Common myeloid progenitor, CD34-positive (primary cell): Measurements from ENCODE around the gene SLC26A1.

Experiments used
- CTCF ChIA-PET: fragments of 350-600 bp; sonication (Branson Sonifier 250); formaldehyde crosslinking; loops from one replicate; lab custom pipeline; 2021; ENCODE audit warnings: antibody characterized with exemption; lab: Charles Lee
- POLR2A ChIA-PET: fragments of 350-600 bp; sonication (Branson Sonifier 250); formaldehyde crosslinking; loops from one replicate; lab custom pipeline; 2021; ENCODE audit warnings: antibody characterized with exemption; lab: Charles Lee
- DNase-seq, 3 donors: peaks; one replicate each; pipeline versions ENCODE4 v3.0.0 to v3.0.0-alpha.2; 2013
- H3K27ac ChIP-seq, 2 experiments: 1 replicate in 1 of 2; 2 replicates in 1 of 2; pipeline ENCODE4 v1.7.0; 2013; ENCODE audit warnings: inconsistent platforms in 2 of 2, low read length in 2 of 2, mild to moderate bottlenecking in 2 of 2, low read depth in 1 of 2, moderate library complexity in 1 of 2; ENCODE audit not compliant: severe bottlenecking in 2 of 2, insufficient read depth in 1 of 2, poor library complexity in 1 of 2
- H3K27me3 ChIP-seq, 5 experiments: replicated peaks in 2 of 5; 1 replicate in 3 of 5; 2 replicates in 2 of 5; pipeline versions ENCODE4 v1.6.1 to v1.7.0; 2013; ENCODE audit warnings: low read length in 4 of 5, mild to moderate bottlenecking in 2 of 5, moderate library complexity in 2 of 5, inconsistent platforms in 1 of 5; ENCODE audit not compliant: insufficient read depth in 5 of 5, control insufficient read depth in 4 of 5
- H3K36me3 ChIP-seq, 4 experiments: 1 replicate in 2 of 4; 2 replicates in 2 of 4; pipeline versions ENCODE4 v1.6.1 to v1.7.0; 2013; ENCODE audit warnings: low read length in 3 of 4, control low read depth in 1 of 4, mild to moderate bottlenecking in 1 of 4; ENCODE audit not compliant: control insufficient read depth in 4 of 4, insufficient read depth in 4 of 4
- H3K4me1 ChIP-seq, 4 experiments: 1 replicate in 3 of 4; 2 replicates in 1 of 4; pipeline versions ENCODE4 v1.6.1 to v1.7.1; 2013; ENCODE audit warnings: low read length in 3 of 4, mild to moderate bottlenecking in 3 of 4, control low read depth in 1 of 4, inconsistent platforms in 1 of 4, moderate library complexity in 1 of 4; ENCODE audit not compliant: control insufficient read depth in 4 of 4, insufficient read depth in 4 of 4; ENCODE audit errors: control extremely low read depth in 1 of 4
- H3K4me3 ChIP-seq, 7 experiments: 1 replicate in 4 of 7; 2 replicates in 3 of 7; pipeline versions ENCODE4 v1.5.1 to v1.7.0; 2013; ENCODE audit warnings: mild to moderate bottlenecking in 7 of 7, low read length in 6 of 7, moderate library complexity in 6 of 7, inconsistent platforms in 2 of 7, low read depth in 2 of 7, control low read depth in 1 of 7; ENCODE audit not compliant: insufficient read depth in 4 of 7, control insufficient read depth in 1 of 7; ENCODE audit errors: extremely low read depth in 1 of 7
- H3K9me3 ChIP-seq, 5 experiments: 1 replicate in 4 of 5; 2 replicates in 1 of 5; pipeline versions ENCODE4 v1.6.1 to v1.7.1; 2013; ENCODE audit warnings: low read length in 4 of 5, mild to moderate bottlenecking in 2 of 5, inconsistent platforms in 1 of 5, low read depth in 1 of 5, moderate library complexity in 1 of 5; ENCODE audit not compliant: control insufficient read depth in 4 of 5, insufficient read depth in 2 of 5; ENCODE audit errors: control extremely low read depth in 1 of 5
- WGBS: methylation state at CpG from one replicate; pipeline ENCODE4 v1.1.5; 2013; ENCODE audit not compliant: insufficient coverage; 5-methylcytosine and 5-hydroxymethylcytosine counted together

Gene SLC26A1

DNA sequence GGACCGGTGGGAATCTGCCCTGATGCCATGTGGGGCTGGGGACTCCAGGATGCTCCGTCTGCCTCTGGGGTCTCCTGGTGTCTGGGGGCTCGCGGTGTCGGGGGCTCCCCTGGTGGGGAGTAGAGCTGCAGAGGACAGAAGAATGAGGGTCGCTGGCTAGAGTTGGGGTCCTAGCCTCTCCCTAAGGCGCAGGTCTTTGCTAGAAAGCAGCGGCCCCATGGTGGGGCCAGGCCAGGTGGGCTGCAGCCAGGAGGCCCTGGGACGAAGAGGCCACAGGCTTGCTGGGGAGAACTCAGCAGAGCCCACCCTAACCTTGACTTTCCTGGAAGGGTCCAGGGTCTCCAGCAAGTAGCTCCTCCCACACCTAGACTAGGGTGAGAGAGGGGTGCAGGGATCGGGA, 39.7 kb upstream of the SLC26A1 start:
- no peak for DNase-seq
- no peak overlapping the region for H3K27ac ChIP-seq
- H3K4me1 ChIP-seq: no peaks in the 10 kb centered on the region
- H3K9me3 ChIP-seq: no peaks in the 10 kb centered on the region
- CTCF ChIA-PET: interaction anchor here (0.6 to 1.2 kb wide), 2 partner anchors 19 to 22 kb away, joined by 3 to 4 read pairs; no protein-coding TSS in a partner anchor
- POLR2A ChIA-PET: no interaction called here
- no peaks in the 10 kb centered on the region for H3K36me3 ChIP-seq
- no peak overlapping the region for H3K4me3 ChIP-seq
- peaks cover 0 to 29% (median 0%) of the 10 kb centered on the region in 5 experiments for H3K27me3 ChIP-seq
- 91% methylated on average over 9 of the region's 10 CpGs for WGBS

DNA sequence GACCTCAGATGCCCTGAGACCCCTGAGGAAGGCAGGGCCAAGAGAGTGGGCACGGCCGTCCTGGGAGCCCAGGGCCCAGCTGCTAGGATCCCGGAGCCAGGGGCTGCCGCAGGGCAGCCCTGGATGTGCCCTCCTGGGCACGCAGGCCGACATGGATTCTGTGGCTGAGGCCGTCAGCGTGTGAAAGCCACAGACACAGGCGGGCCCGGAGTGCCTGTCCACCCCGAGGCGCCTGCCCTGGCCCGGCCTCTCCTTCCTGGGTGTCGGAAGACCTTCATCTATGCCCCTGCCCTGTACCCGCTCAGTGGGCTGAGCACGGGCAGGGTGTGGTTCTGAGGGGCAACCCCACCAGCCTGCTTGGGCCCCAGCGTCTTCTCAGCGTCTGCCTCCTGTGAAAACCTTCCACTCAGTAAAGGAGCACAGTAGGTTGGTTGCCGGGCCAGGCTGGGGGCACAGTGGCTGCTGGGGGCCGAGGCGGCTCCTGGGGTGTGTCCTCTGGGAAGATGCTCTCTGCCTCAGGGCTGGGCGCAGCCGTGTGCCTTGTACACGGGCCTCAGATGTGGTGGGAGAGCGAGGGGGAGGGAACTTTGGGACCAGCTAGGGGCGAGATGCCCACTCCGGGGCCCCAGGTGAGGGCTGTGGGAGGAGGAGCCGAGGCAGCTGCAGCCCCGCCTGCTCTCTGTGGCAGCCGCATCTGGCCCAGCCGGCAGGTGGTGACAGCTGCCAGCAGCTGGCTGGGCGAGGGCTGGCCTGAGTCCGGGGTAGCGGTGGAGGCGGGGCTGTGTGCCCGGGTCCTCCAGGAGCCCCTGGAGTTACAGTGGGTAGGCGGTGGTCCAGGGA, 39.0 kb upstream of the SLC26A1 start:
- CTCF ChIA-PET: interaction anchor here (0.6 to 1.2 kb wide), 2 partner anchors 20 to 23 kb away, joined by 3 to 4 read pairs; no protein-coding TSS in a partner anchor
- WGBS: 69% methylated on average over 33 of the region's 37 CpGs
- peaks cover 0 to 29% (median 0%) of the 10 kb centered on the region in 5 experiments for H3K27me3 ChIP-seq

DNA sequence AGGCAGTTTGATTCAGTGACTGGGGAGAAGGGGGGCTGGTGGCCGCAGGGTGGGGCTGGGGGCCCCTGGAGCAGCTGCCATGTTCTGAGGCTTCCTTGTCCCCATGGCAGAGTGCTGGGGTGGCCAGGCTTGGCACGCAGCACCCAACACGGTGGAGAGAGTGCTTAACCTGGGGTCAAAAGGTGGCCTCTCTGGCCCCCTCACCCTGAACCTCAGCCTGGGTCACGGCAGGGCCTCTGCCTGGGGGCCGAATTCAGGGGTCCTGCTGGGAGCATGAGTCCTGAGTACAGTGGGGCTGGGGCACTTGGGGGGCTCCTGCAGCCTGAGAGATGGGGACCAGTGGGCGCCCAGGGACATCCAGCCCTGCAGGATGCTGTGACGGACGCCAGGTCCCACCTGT, 38.1 kb upstream of the SLC26A1 start:
- POLR2A ChIA-PET: no interaction called here
- no peak for DNase-seq
- H3K36me3 ChIP-seq: no peaks in the 10 kb centered on the region
- no peaks in the 10 kb centered on the region for H3K9me3 ChIP-seq
- no peak overlapping the region for H3K27ac ChIP-seq
- H3K27me3 ChIP-seq: peaks cover 0 to 29% (median 0%) of the 10 kb centered on the region in 5 experiments
- CTCF ChIA-PET: no interaction called here
- no peak overlapping the region for H3K4me3 ChIP-seq
- WGBS: 94% methylated on average over 8 of the region's 8 CpGs
- peaks cover 0 to under 1% (median 0%) of the 10 kb centered on the region in 4 experiments for H3K4me1 ChIP-seq

More for the DNA sequence above, 39.0 kb upstream of the SLC26A1 start:
- H3K4me3 ChIP-seq: no peak overlapping the region
- DNase-seq: peak in 1 of 3 donors; percentile 15
- H3K9me3 ChIP-seq: no peaks in the 10 kb centered on the region
- POLR2A ChIA-PET: no interaction called here
- H3K36me3 ChIP-seq: no peaks in the 10 kb centered on the region
- H3K27ac ChIP-seq: no peak overlapping the region
- no peaks in the 10 kb centered on the region for H3K4me1 ChIP-seq

DNA sequence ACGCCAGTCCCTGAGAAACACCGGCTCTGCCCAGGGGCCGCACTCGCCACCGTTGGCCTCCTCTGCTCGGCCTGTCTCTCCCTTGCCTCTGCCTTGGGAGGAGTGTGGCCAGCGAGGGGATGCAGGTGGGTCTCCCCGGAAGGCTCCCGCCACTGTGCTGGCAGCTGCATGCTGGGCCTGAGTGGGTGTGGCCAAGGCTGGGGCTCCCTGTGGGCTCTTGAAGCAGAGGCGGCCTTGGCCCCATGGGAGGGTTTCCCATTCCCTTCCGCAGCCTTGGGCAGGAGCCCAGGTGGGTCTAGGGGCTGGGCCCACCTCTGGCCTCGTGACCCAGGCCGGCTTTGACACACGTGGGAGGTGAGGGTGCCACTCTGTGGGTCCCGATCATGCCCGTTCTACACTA, 37.4 kb upstream of the SLC26A1 start:
- Histone ChIP-seq H3K27me3 (peaks cover 0 to 29% (median 0%) of the 10 kb centered on the region in 5 experiments), H3K9me3 (no peaks in the 10 kb centered on the region), H3K36me3 (peaks cover 0 to 6% (median 3%) of the 10 kb centered on the region in 4 experiments), H3K4me1 (peaks cover 0 to 4% (median 0%) of the 10 kb centered on the region in 4 experiments), H3K4me3 (no peak overlapping the region), H3K27ac (no peak overlapping the region)
- ChIA-PET CTCF (no interaction called here), POLR2A (no interaction called here)
- 90% methylated on average over 12 of the region's 16 CpGs for WGBS
- no peak for DNase-seq

DNA sequence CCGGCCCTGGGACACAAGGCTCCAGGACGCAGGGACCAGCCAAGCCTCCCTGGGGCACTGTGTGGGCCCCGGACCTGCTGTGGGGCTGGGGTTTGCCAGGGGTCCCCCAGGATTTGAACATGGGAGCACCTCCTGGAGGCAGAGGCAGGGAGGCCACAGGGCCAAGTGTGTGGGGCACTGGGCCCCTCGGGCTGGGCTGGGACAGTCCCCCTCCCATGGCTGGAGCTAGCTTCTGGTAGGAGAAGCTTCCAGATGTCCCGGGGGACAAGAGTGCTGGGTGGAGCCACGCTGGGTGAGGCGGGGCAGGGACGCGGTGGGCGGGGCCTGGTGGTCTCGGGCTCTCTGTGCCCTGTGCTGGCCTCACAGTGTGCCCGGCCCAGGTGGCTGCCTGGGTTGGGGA, 36.8 kb upstream of the SLC26A1 start:
- no peak overlapping the region for H3K4me3 ChIP-seq
- WGBS: 92% methylated on average over 7 of the region's 12 CpGs
- peaks cover 0 to 11% (median 8%) of the 10 kb centered on the region in 4 experiments for H3K36me3 ChIP-seq
- peaks cover 0 to 29% (median 0%) of the 10 kb centered on the region in 5 experiments for H3K27me3 ChIP-seq
- DNase-seq: no peak
- no peaks in the 10 kb centered on the region for H3K9me3 ChIP-seq
- ChIA-PET CTCF (no interaction called here), POLR2A (no interaction called here)
- no peak overlapping the region for H3K27ac ChIP-seq
- H3K4me1 ChIP-seq: peaks cover 0 to 4% (median 0%) of the 10 kb centered on the region in 4 experiments

DNA sequence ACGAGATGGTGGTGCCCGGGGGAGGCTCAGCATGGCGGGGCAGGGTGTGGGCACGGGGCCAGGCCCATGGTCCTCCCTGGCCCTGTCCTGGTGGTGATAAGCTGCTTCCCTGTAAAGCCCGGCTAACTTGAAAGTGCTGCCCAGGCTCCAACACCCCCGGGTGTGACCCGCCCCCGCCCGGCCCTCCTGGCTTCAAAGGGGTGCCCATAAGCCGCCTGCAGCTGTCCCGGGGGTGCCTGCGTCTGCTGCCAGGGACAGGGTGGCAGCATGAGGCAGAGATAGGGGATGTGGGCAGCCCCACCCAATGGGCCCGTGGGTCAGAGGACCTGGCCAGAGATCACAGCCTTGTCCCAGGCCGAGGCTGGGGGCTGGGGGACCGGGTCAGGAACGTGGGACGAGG, 36.3 kb upstream of the SLC26A1 start:
- CTCF ChIA-PET: no interaction called here
- H3K4me3 ChIP-seq: no peak overlapping the region
- no peaks in the 10 kb centered on the region for H3K9me3 ChIP-seq
- WGBS: 78% methylated on average over 16 of the region's 17 CpGs
- H3K27ac ChIP-seq: no peak overlapping the region
- no peak for DNase-seq
- peaks cover 0 to 4% (median 0%) of the 10 kb centered on the region in 4 experiments for H3K4me1 ChIP-seq
- POLR2A ChIA-PET: no interaction called here
- peaks cover 0 to 14% (median 10%) of the 10 kb centered on the region in 4 experiments for H3K36me3 ChIP-seq
- peaks cover 0 to 29% (median 0%) of the 10 kb centered on the region in 5 experiments for H3K27me3 ChIP-seq
